GM12875 (cell line): ENCODE results near the gene CLTB.
"Not testable (repeated sequence)": the region's sequence is repeated elsewhere in the genome, so short reads cannot be mapped to it uniquely, and the experiment has no call there.

Experiments used
- H3K4me3 ChIP-seq: one replicate; pipeline ENCODE4 v1.5.1; 2011; ENCODE audit warnings: low read depth, low read length, control low read depth
- CTCF ChIP-seq: IDR thresholded peaks from 2 replicates; pipeline ENCODE4 v1.5.1; 2011; ENCODE audit warnings: low read depth, mild to moderate bottlenecking, control low read depth, inconsistent platforms, low read length, moderate library complexity, borderline replicate concordance; ENCODE audit not compliant: insufficient read depth

CLTB gene

DNA sequence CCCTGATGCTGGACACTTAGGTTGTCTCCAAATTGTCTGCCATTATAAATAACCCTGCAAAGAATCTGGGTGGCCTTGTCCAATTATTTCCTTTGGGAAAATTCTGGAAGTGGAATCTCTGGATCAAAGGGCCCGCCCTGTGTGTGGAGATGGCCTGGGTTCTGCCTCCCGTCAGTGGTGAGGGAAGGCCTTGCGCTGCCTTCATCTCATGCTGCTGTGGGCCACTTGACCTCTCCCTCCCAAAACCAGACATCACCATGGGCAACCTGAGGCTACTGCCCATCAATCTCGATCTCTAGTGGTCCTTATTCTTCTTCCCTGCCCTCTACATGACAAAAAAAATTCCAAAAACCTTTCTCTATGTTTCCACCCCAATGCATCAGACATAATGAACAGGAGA is 6.6 kb downstream of the CLTB start:
- no peak for TF ChIP-seq CTCF

DNA sequence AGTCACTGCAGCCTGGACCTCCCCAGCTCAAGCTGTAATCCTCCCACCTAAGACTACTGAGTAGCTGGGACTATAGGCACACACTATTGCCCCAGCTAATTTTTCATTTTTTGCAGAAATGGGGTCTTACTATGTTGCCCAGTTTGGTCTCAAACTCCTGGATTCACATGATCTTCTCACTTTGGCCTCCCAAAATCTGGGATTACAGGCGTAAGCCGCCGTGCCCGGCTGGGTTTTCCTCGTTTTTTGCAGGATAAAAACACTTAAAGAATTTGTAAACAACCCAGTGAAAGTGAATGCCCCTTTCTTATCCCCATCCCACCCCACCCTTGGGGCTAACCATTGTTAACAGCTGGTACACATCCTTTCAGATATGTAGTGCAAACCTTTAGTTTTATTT is 7.7 kb downstream of the CLTB start:
- TF ChIP-seq CTCF = no peak

More for the DNA sequence above, 6.6 kb downstream of the CLTB start:
- no peak overlapping the region for H3K4me3 ChIP-seq

GRCh38 chr5:176408252-176408573 is 8.1 kb downstream of the CLTB start:
- H3K4me3 ChIP-seq = not testable (repeated sequence)

More for the DNA sequence above, 7.7 kb downstream of the CLTB start:
- no peak overlapping the region for H3K4me3 ChIP-seq

DNA sequence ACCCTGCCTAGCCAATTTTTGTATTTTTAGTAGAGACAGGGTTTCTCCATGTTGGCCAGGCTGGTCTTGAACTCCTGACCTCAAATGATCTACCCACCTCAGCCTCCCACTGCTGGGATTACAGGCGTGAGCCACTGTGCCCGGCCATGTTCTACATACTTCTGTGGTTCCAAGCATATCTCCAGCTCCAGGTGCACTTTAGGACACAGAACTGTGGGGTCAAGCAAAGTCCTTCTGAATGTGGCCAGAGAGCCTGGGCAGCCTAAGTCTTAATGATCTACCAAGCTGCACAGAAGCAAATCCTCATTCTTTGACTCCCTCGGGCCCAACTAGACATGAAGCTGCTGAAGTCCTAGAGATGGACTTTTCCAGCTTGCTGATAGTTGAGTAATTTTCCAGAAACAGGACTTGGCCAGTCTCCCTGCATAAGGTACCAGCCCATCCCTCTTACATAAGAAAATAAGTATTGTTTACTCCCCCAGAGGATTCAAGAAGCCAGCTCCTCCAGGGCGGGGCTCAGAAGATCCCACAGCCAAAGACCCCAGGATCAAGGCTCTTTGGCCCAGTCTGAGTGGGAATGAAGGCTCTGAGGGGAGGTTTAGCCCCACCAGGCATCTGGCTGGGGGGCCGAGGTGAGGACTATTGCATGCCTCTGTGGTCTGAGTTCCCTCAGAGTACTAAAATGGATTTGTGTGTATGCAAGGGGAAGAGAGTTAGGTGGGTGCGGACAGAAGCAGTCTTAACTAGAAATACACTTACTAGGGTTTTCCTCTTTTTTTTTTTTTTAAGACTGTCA is 8.7 kb downstream of the CLTB start:
- no peak overlapping the region for H3K4me3 ChIP-seq

DNA sequence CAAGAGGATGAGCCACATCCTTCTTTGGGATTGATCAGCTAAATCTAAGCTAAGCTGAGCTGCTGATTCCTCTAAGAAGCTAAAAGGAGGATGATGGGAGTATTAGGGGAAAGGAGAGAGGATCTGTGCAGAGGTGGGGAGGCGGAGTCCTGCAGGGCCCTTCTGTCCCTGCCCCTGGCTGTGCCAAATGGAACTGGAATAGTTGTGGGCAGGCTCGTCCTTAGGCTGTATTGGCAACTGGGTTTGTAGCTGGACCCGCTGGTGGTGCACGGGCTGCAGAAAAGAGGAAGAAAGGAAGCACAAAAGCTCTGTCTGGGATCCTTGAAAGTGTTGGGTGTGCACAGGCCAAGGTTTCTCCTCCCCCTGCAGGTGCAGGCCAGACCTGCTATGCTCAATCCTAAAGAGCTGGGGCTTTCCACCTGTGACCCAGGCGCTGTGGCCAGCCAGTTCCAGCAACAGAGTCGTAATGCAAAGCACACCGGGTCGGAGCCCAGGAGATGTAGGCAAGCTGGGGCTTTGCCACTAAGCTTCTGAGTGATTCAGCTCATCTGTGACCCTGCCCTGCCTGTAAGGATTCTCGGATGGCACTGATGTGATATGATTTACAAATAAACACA is 9.8 kb downstream of the CLTB start:
- H3K4me3 ChIP-seq = no peak overlapping the region
- TF ChIP-seq CTCF = no peak

More for the DNA sequence above, 8.7 kb downstream of the CLTB start:
- no peak for TF ChIP-seq CTCF

GRCh38 chr5:176405656-176406435 is 10.5 kb downstream of the CLTB start:
- H3K4me3 ChIP-seq = no peak overlapping the region
- no peak for TF ChIP-seq CTCF

DNA sequence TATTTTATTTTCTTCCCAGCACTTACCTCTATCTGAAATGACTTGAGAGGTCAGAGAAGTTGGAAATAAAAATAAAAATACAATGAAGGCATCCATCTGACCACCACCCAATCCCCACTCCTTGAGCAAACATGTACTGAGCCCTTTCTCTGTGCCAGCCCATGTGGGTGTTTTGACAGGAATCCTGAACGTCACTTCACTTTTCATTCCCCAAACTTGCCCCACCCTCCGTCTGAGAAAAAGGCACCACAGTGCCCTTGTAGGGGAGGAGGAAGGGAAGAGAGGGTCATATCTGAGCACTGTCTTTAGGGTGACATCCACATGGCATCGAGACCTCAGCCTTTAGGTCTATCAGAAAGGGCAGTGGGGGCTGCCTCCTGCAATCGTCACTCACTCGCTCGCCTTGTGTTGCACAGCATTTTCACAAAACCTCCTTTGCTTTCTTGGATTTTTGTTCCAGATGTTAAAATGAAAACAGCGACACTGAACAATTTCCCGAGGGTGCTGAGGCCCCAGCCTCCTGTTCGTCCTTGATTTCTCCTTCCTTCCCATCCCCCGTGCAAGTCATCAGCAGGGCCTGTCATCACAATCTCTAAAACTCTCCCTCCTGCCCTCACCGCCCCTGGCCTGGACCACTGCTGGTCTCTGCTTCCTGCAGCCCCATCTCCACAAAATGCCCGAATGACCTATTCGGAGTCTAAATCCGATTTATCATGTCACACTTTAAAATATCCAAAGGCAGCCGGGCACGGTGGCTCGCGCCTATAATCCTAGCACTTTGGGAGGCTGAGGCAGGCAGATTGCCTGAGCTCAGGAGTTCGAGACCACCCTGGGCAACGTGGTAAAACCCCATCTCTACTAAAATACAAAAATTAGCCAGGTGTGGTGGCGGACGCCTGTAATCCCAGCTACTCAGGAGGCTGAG is 14.8 kb downstream of the CLTB start:
- no peak for TF ChIP-seq CTCF
- no peak overlapping the region for H3K4me3 ChIP-seq
